Measurements from ENCODE around the gene NEK6.

DNA sequence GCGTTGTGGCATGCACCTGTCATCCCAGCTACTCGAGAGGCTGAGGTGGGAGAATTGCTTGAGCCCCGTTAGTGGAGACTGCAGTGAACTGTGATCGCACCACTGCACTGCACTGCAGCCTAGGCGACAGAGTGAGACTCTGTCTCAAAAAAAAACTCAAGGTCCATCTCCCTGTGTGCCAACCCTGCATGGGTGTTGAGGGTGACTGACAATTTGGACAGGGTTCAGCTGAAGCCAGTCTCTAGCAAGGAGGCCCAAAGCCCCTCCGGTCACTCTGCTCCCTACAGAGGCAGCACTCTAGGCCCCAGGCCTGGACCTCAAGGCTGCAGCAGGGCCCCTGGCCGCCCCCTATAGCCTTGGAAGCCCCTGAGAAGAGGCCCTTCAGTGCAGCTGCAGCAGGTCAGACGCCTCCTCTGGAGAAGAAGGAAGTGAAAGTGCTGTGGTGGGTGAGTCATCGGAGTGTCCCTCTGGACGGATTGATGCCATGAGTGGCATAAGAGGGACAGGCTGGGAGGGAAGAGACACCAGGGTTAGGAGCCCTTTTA is 39.2 kb upstream of the NEK6 start:
- TF ChIP-seq, protein P1, sequence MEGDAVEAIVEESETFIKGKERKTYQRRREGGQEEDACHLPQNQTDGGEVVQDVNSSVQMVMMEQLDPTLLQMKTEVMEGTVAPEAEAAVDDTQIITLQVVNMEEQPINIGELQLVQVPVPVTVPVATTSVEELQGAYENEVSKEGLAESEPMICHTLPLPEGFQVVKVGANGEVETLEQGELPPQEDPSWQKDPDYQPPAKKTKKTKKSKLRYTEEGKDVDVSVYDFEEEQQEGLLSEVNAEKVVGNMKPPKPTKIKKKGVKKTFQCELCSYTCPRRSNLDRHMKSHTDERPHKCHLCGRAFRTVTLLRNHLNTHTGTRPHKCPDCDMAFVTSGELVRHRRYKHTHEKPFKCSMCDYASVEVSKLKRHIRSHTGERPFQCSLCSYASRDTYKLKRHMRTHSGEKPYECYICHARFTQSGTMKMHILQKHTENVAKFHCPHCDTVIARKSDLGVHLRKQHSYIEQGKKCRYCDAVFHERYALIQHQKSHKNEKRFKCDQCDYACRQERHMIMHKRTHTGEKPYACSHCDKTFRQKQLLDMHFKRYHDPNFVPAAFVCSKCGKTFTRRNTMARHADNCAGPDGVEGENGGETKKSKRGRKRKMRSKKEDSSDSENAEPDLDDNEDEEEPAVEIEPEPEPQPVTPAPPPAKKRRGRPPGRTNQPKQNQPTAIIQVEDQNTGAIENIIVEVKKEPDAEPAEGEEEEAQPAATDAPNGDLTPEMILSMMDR (IDR thresholded peaks at IDR 0.05; ENCODE audit: borderline replicate concordance, extremely low read depth, low read length, poor library complexity, severe bottlenecking) = no peak
- TF ChIP-seq EZH2 (IDR thresholded peaks at IDR 0.05; ENCODE audit: borderline replicate concordance, low read depth, low read length, severe bottlenecking) = no peak
